Inflammatory macrophage treated with lipopolysaccharide for 4 hours (primary cell): ENCODE results near the gene KCND1.

Source experiments
- DNase-seq: peaks from one replicate; pipeline ENCODE4 v3.0.0-alpha.2; 2020

Gene KCND1

DNA sequence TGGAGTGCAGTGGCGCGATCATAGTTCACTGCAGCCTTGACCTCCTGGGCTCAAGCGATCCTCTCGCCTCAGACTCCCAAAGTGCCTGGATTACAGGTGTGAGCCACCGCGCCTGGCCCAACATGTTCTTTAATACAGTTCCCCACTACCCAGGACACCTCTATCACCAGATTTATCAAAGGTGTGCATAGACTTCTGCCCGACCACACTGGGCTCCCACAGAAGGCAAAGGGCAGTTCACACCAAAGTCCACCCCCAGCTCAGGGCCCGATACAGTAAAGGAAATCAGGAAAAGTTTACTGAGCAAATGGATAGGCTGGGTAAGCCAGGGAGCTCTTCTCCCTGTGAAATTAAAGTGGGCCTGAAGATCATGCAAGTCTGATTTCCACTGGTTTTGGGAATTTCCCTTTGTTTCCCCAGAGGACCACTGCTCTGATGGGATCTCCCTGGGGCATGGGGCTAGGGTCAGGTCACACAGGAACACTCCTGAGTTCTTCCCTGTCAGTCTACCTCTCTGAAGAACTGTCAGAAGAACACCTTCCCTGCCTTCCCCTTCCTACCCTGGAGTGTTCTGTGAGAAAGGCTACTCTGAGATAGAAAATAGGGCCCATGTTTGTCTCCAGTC is 35.1 kb downstream of the KCND1 start:
- peak; percentile 67 for DNase-seq

DNA sequence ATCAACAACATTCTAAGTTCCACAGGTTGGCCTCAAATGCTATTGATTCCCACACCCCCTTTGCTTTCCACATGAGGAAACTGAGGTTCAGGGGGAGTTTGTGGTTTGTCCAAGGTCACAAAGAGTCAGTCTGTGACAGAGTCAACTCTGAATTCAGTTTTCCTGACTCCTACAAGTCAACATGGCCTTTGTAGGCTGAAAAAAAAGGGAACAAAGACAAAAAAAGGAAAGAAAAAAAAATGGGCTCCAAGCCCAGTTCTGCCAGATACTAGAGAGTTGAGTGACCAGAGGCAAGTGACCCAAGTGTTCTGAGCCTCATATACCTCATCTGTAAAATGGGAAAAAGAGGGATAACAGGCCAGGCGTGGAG is 36.4 kb downstream of the KCND1 start:
- DNase-seq: peak; percentile 48

GRCh38 chrX:48934581-48935300 is 36.9 kb downstream of the KCND1 start:
- DNase-seq: peak; percentile 63

- DNase-seq: no peak
Observed at GRCh38 chrX:48933757-48934156, 37.9 kb downstream of the KCND1 start.

GRCh38 chrX:48927736-48928382 is 43.8 kb downstream of the KCND1 start:
- no peak for DNase-seq

DNA sequence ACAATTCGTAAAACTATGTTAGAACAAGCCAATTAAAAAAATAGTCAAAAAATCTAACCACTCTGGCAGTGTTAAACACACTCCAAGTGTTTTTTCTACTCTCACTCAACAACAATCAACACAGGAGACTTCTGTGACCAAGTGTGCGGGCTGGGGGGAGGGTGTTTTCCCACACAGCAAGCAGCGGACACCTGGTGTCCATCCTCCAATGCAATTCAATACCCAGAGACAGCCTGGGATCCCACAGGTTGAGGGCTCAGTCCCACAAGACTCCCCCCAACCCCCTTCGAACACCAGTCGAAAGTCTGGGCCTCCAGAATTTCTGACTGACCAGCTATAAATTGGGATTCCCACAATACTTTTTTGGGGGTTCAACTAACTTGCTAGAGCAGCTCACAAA is 44.5 kb downstream of the KCND1 start:
- DNase-seq: no peak

DNA sequence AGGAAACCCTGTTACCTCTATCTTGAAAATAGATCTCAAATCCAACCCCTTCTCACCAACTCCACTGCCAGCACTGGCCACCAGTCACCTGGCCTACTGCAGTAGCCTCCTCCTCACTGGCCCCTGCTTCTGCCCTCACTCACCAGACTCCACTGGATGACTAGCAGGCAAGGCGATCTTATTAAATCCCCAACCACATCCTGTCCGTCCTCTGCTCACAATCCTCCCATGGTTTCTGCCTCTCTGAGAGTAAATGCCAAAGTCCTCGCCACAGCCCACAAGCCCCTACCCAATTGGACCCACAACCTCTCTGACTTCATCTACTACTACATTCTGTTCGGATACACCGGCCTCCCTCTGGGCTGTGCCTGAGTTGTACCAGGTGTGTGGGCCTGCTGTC is 47.4 kb downstream of the KCND1 start:
- no peak for DNase-seq

GRCh38 chrX:48923771-48924170 is 47.9 kb downstream of the KCND1 start:
- DNase-seq: no peak

DNA sequence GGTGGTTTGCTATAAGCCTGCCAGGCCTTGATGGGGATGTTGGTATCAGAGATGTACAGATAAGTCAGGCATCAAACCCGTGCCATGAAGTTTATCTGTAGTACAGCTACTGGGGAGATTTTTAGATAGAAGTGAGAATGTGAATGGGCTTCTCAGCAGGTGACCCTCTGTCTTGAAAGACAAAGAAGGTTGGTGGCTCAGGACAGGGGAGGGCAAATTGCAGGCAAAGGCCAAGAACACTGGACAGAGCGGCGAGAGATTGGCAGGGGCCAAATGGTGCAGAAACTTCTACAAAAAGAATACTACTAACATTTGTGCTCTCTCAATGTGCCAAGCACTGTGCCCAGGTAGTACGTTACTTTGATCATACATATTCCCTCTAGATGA is 50.9 kb downstream of the KCND1 start:
- DNase-seq: no peak

- no peak for DNase-seq
Observed at GRCh38 chrX:48919947-48920717, 51.5 kb downstream of the KCND1 start.

GRCh38 chrX:48919360-48919841 is 52.2 kb downstream of the KCND1 start:
- no peak for DNase-seq

DNA sequence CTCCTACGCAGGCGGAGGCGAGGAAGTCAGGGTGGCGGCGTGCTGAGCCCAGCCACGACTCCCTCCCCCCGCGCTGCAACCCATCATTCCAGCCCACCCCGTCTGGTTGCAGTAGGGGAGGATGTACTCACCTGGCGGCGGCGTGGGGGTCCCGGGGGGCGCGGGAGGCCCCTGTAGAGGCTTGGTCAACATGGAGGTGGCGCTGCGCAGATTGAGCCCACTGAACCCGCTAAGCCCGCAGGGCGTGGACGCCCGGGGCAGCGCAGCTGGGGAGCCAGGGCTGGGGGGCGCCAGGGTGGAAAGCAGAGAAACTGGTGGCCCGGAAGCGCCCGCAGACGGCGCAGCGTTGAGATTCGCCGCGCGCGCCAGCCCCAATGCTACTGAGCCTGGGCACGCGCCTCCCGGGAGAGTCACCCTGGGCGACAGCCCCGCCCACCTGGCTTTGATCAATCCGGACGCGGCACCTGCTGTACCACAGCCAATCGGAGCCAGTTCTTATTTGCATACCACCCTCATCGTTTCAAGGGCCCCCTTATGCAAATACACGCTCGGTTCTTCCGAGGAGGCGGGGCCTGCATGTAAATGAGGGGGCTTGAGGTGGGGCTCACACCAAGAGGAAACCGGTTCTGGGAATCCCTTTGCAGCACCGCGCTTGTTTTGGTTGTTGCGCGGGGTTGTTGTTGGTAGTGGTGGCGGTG is 52.9 kb downstream of the KCND1 start, which contains the start of gene PIM2:
Gene PIM2, minus strand, starts transcription at position 382 of the 698 bp plus-strand sequence. Its CDS starts 190 bp downstream, at position 192.
- DNase-seq: peak; percentile 92

- no peak for DNase-seq
Observed at GRCh38 chrX:48918301-48918642, 53.4 kb downstream of the KCND1 start.

- peak; percentile 89 for DNase-seq
Observed at GRCh38 chrX:48917139-48918001, 54.3 kb downstream of the KCND1 start.

DNA sequence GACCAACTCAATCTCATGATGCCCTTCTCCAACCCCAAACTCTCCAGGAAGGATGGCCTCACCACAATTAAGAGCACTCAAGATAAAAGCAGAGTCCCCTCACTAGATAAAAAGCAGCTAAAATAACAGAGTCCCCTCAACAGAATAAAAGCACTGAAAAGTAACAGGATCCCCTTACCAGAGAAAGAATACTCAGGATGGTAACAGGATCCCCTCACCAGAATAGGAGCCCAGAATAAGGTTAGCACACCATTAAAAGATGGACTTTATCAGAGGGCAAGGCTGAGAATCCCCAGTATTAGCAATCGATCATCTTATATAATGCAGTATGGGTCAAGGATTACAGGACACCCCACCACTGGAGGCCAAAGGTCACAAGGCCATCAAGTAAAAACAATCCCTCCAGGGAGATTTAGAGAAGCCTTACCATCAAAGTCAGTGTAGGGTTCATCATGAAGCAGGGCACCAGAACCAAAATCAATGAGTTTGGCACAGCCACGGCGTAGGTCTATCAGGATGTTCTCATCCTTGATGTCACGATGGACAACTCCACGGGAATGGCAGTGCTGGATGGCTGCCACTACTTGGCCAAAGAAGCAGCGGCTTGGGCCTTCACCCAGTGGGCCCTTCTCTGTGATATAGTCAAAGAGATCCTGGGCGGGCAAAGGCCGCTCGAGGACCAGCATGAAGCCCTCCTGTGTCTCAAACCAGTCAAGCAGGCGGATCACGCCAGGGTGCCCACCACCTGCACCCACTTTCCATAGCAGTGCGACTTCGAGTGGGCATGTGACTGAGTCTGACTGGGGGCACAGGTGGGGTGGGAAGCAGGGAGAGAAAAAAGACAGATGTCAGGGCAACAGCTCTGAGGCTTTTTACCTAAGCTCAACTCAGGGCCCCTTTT is 56.8 kb downstream of the KCND1 start:
- no peak for DNase-seq

DNA sequence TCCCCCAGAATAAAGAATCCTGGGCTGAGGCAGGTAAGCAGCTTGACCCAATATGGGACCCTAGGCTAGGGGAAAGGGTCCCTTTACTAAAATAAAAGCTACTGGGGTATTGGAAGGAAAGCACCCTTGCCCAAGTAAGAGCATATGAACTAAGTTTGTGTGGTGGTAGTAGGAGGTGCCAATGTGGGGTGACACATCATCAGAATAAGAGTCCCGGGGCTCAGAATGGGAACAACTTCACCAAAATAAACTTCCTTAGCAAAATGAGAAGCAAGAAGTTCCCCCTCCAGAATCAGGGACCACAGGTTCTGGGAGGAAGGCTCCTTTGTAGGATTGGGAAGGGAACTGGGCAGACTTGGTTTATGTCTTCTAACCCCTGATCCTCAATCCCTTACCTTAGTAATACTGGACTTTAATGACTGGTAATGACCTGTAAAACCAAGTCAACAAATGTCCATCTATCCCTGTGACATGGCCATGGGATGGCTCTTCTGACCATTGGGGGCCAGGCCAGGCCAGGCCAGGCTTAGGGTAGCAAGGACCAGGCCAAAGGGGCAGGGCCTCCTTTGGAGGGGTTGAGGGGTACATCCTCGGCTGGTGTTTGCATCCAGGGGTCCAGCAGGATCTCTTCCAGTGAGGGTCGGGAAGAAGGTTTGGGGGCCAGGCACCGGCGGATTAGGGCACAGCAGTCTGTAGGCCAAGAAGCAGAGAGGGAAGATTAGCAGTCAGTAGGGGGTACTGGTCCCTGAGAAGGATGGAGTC is 57.9 kb downstream of the KCND1 start:
- no peak for DNase-seq

DNA sequence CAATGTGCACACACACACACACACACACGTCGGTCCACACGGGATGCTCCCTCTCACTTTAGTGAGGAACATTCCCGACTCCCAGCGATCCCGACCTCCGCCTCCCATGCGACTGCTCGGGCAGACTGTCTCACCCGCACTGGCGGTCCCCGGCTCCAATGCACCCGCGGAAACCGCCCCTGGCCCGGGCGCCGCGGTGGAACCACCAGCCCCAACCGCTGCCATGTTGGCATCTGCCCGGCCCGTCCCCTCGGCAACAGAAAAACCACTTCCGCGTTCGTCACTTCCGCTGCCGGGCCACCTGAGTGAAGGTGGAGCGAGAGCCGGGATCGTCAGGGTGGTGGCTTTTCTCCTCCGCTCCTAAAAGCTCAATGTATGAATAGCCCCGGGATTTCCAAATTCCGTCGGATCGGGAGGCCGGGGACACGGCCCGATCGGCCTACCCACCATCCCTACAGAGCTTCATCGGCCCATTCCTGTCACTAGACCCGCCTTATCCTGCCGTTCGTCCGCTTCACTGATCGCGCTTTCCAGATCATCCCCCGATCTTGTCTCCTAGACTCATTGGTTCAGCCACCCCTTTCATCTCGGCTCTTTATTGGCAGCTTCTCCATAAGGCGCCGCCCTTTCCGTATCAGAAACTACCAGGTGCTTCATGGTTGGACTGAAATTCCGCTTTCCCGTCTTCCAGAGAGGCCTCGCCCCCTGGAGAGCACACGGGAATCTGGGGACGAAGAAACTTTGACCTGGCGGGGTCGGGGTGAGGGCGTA is 60.0 kb downstream of the KCND1 start, which contains the start of gene SLC35A2:
Gene SLC35A2, minus strand, starts transcription at position 235 of the 771 bp plus-strand sequence. Its CDS starts 10 bp downstream, at position 225.
- peak; percentile 64 for DNase-seq
